Mesendoderm (in vitro differentiated cells): Measurements from ENCODE around the gene CLDN3.
"Not testable (repeated sequence)": the region's sequence is repeated elsewhere in the genome, so short reads cannot be mapped to it uniquely, and the experiment has no call there.

ENCODE experiments used
- DNase-seq: peaks from one replicate; pipeline ENCODE4 v3.0.0; 2013
- H2AK5ac ChIP-seq: 2 replicates; pipeline ENCODE4 v1.6.1; 2013; ENCODE audit warnings: low read length, inconsistent platforms
- H2BK120ac ChIP-seq: 2 replicates; pipeline ENCODE4 v1.6.1; 2013; ENCODE audit warnings: low read depth, mild to moderate bottlenecking, low read length, moderate library complexity, mixed read lengths
- H2BK15ac ChIP-seq: replicated peaks from 2 replicates; pipeline ENCODE4 v1.6.1; 2013; ENCODE audit warnings: low read depth, mild to moderate bottlenecking, moderate library complexity
- H2BK5ac ChIP-seq: 2 replicates; pipeline ENCODE4 v1.6.1; 2013; ENCODE audit warnings: low read length, inconsistent platforms
- H3K18ac ChIP-seq: 2 replicates; pipeline ENCODE4 v1.6.1; 2013; ENCODE audit warnings: mild to moderate bottlenecking, low read length, mixed read lengths
- H3K23ac ChIP-seq: one replicate; pipeline ENCODE4 v1.6.1; 2013; ENCODE audit warnings: low read length
- H3K27ac ChIP-seq: 2 replicates; pipeline ENCODE4 v1.5.1; 2013; ENCODE audit warnings: low read depth, mild to moderate bottlenecking, inconsistent platforms, low read length, moderate library complexity
- H3K27me3 ChIP-seq: 2 replicates; pipeline ENCODE4 v1.6.1; 2013; ENCODE audit warnings: low read length, control low read depth, mild to moderate bottlenecking, inconsistent platforms; ENCODE audit not compliant: insufficient read depth, poor library complexity
- H3K36me3 ChIP-seq: 2 replicates; pipeline ENCODE4 v1.6.1; 2013; ENCODE audit warnings: low read length, inconsistent platforms; ENCODE audit not compliant: control insufficient read depth, insufficient read depth
- H3K4ac ChIP-seq: one replicate; pipeline ENCODE4 v1.6.1; 2013; ENCODE audit warnings: low read depth, mild to moderate bottlenecking, low read length, moderate library complexity
- H3K4me1 ChIP-seq: 2 replicates; pipeline ENCODE4 v1.6.1; 2013; ENCODE audit warnings: low read depth, low read length, inconsistent platforms; ENCODE audit not compliant: control insufficient read depth
- H3K4me2 ChIP-seq: 2 replicates; pipeline ENCODE4 v1.6.1; 2013; ENCODE audit warnings: low read length
- H3K4me3 ChIP-seq: 2 replicates; pipeline ENCODE4 v1.5.1; 2013; ENCODE audit warnings: mild to moderate bottlenecking, low read length
- H3K56ac ChIP-seq: one replicate; pipeline ENCODE4 v1.6.1; 2013; ENCODE audit warnings: low read length
- H3K79me1 ChIP-seq: 2 replicates; pipeline ENCODE4 v1.6.1; 2013; ENCODE audit warnings: low read length, inconsistent platforms
- H3K79me2 ChIP-seq: 2 replicates; pipeline ENCODE4 v1.6.1; 2013; ENCODE audit warnings: mild to moderate bottlenecking, low read length; ENCODE audit not compliant: control insufficient read depth, insufficient read depth
- H3K9ac ChIP-seq: 2 replicates; pipeline ENCODE4 v1.6.1; 2013; ENCODE audit warnings: low read length, inconsistent platforms
- H4K5ac ChIP-seq: one replicate; pipeline ENCODE4 v1.6.1; 2013; ENCODE audit warnings: low read length
- H4K8ac ChIP-seq: one replicate; pipeline ENCODE4 v1.6.1; 2013; ENCODE audit warnings: low read depth, mild to moderate bottlenecking, control low read depth, low read length, moderate library complexity
- WGBS: extraction: QIAGEN DNeasy Blood & Tissue Kit; methylation state at CpG from one replicate; pipeline ENCODE4 v1.1.7; 2013; ENCODE audit warnings: low lambda C conversion rate, missing lambda C conversion rate; ENCODE audit not compliant: insufficient coverage; ENCODE audit errors: extremely low coverage; 5-methylcytosine and 5-hydroxymethylcytosine counted together

The CLDN3 gene

DNA sequence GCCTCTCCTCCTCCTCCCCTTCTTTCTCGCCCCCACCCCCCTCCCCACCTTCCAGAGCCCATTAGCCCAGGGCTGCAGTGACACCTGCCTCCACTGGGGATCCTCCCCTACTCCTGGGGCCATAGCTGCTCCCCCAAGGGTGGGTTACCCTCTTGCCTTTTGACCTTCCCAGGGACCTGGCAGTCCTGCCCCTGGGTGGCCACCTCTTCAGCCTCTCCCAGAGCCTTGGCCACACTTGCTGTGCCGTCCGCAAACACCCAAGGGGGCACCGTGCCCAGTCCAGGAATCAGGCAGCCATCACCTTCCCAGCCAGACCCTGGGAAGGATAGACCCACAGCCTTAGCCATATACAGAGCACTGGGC is 40.9 kb upstream of the CLDN3 start:
- Histone ChIP-seq H3K27ac (no peak overlapping the region), H2BK5ac (no peak overlapping the region), H3K4me3 (no peak overlapping the region), H4K8ac (no peak overlapping the region), H3K23ac (no peak overlapping the region), H3K4me2 (no peak overlapping the region), H3K4me1 (no peaks in the 10 kb centered on the region), H4K5ac (no peak overlapping the region), H3K27me3 (no peaks in the 10 kb centered on the region), H3K79me2 (no peaks in the 10 kb centered on the region), H3K79me1 (no peaks in the 10 kb centered on the region), H2BK15ac (no peak overlapping the region), H2BK120ac (no peak overlapping the region), H3K4ac (no peak overlapping the region), H3K56ac (no peak overlapping the region), H3K9ac (no peak overlapping the region), H3K36me3 (no peaks in the 10 kb centered on the region), H3K18ac (no peak overlapping the region), H2AK5ac (no peak overlapping the region)
- no CpG with 5 or more reads among the region's 4 CpGs for WGBS
- no peak for DNase-seq

DNA sequence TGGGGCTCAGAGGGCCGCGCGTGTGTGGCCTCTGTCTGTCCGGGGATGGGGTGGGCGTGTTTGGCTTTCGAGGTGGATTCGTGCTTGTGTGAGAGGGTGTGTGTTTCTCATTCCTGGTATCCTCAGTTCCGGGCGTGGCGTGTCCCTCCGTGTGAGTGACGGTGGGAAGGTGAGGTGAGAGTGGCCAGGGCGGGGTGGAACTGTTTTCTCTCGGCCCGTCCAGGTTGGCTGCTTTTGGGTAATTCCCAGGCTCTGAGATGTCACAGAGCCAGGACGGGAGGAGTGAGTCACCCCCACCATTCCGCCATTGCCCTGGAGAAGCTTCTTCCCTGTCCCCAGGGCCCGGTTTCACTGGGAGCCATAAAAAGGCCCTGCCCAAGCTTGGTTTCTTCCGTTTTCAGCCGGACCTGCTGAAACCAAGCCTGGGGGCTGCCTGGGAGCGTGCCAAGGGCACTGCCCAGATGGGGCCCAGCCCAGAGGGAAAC is 39.4 kb upstream of the CLDN3 start:
- Histone ChIP-seq H3K23ac (no peak overlapping the region), H4K8ac (no peak overlapping the region), H3K4me3 (no peak overlapping the region), H3K36me3 (no peaks in the 10 kb centered on the region), H3K27ac (no peak overlapping the region), H3K79me2 (no peaks in the 10 kb centered on the region), H2BK120ac (no peak overlapping the region), H3K27me3 (no peaks in the 10 kb centered on the region), H3K4me2 (no peak overlapping the region), H3K9ac (no peak overlapping the region), H3K18ac (no peak overlapping the region), H3K79me1 (no peaks in the 10 kb centered on the region), H2AK5ac (no peak overlapping the region), H2BK15ac (no peak overlapping the region), H4K5ac (no peak overlapping the region), H3K56ac (no peak overlapping the region), H3K4me1 (no peaks in the 10 kb centered on the region), H3K4ac (no peak overlapping the region), H2BK5ac (no peak overlapping the region)
- DNase-seq: no peak
- WGBS: no CpG with 5 or more reads among the region's 21 CpGs

DNA sequence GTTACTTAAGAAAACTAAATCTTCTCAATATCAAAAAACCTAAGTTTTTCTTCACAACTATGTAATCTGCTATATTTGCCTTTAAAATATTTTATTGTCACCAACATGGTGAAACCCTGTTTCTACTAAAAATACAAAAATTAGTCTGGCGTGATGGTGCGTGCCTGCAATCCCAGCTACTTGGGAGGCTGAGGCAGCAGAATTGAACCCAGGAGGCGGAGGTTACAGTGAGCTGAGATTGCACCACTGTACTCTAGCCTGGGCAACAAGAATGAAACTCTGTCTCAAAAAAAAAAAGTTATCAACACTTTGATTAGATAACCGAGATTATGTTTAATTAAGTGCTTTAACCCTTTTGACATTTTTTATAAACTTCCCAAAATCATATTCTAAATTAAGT is 32.4 kb upstream of the CLDN3 start:
- H3K9ac ChIP-seq: no peak overlapping the region
- no peaks in the 10 kb centered on the region for H3K79me1 ChIP-seq
- H4K5ac ChIP-seq: no peak overlapping the region
- H3K27ac ChIP-seq: no peak overlapping the region
- no peaks in the 10 kb centered on the region for H3K27me3 ChIP-seq
- no peak overlapping the region for H2BK15ac ChIP-seq
- H3K4ac ChIP-seq: no peak overlapping the region
- WGBS: 100% methylated on average over 1 of the region's 4 CpGs
- no peaks in the 10 kb centered on the region for H3K4me1 ChIP-seq
- DNase-seq: no peak
- no peaks in the 10 kb centered on the region for H3K79me2 ChIP-seq
- H3K4me2 ChIP-seq: no peak overlapping the region
- no peak overlapping the region for H3K18ac ChIP-seq
- no peak overlapping the region for H2AK5ac ChIP-seq
- H2BK5ac ChIP-seq: no peak overlapping the region
- H2BK120ac ChIP-seq: no peak overlapping the region
- no peaks in the 10 kb centered on the region for H3K36me3 ChIP-seq
- H3K4me3 ChIP-seq: no peak overlapping the region
- H4K8ac ChIP-seq: no peak overlapping the region
- no peak overlapping the region for H3K56ac ChIP-seq
- H3K23ac ChIP-seq: no peak overlapping the region

DNA sequence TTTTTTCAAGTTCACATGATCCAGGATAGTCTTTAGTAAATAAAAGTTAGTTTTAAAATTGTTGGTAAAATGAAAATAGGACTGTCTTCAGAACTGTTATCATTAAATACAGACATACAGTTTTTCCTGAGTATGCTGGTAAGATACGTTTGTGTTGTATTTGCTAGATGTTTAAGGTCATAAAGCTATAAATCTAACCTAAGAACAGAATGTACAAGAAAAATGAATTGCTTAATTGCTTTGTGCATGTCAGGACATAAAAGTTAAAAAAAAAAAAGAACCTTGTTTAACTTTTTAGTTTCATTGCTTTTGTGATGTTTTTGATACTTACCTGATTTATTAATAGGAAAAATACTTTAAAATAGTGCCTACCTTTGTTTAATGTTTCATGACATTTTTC is 31.5 kb upstream of the CLDN3 start:
- WGBS: no CpG with 5 or more reads among the region's 1 CpG
- no peak overlapping the region for H3K4me3 ChIP-seq
- H3K27me3 ChIP-seq: no peaks in the 10 kb centered on the region
- H2BK15ac ChIP-seq: no peak overlapping the region
- H3K79me2 ChIP-seq: no peaks in the 10 kb centered on the region
- H3K56ac ChIP-seq: no peak overlapping the region
- H3K4ac ChIP-seq: no peak overlapping the region
- no peaks in the 10 kb centered on the region for H3K36me3 ChIP-seq
- no peak overlapping the region for H4K8ac ChIP-seq
- no peak overlapping the region for H2BK5ac ChIP-seq
- no peak overlapping the region for H2AK5ac ChIP-seq
- no peaks in the 10 kb centered on the region for H3K79me1 ChIP-seq
- no peak overlapping the region for H3K9ac ChIP-seq
- no peak overlapping the region for H4K5ac ChIP-seq
- no peak for DNase-seq
- H3K23ac ChIP-seq: no peak overlapping the region
- H2BK120ac ChIP-seq: no peak overlapping the region
- H3K18ac ChIP-seq: no peak overlapping the region
- H3K4me2 ChIP-seq: no peak overlapping the region
- no peak overlapping the region for H3K27ac ChIP-seq
- no peaks in the 10 kb centered on the region for H3K4me1 ChIP-seq

DNA sequence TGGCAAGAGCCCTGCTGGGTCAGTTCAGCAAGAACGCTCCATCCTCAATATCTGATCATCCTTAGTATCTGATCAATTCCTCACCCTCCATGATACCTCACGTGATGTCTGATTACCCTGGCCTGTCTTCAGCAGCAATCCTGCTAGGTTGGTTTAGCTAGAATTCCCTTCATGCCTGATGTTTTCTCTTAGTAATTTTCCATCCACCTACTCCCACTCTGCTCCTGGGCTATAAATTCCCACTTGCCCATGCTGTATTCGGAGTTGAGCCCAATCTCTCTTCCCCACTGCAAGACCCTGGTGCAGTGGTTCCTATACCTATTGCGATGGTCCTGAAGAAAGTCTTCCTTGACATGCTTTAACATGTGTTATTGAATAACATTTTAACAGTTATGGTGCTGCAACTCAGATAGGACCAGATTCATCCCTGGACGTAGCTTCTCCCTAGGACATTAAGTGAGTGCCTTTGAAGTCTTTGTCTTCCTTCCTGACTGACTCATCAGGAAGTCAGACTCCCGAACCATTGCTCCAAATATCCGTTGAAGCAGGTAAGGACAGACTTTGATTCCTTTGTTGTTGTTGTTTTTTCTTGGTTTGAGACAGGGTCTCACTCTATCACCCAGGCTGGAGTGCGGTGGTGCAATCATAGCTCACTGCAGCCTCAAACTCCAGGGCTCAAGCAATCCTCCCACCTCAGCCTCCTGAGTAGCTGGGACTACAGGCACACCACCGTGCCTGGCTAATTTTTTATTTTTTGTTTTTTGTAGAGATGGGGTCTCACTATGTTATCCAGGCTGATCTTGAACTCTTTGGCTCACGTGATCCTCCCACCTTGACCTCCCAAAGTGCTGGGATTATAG is 29.4 kb upstream of the CLDN3 start:
- no peaks in the 10 kb centered on the region for H3K79me1 ChIP-seq
- no peak overlapping the region for H4K8ac ChIP-seq
- H3K4me1 ChIP-seq: no peaks in the 10 kb centered on the region
- H3K56ac ChIP-seq: no peak overlapping the region
- DNase-seq: peak; percentile 46
- no peak overlapping the region for H3K18ac ChIP-seq
- no peak overlapping the region for H3K9ac ChIP-seq
- no peaks in the 10 kb centered on the region for H3K36me3 ChIP-seq
- WGBS: no CpG with 5 or more reads among the region's 10 CpGs
- no peak overlapping the region for H3K4me3 ChIP-seq
- H3K4me2 ChIP-seq: no peak overlapping the region
- H3K79me2 ChIP-seq: no peaks in the 10 kb centered on the region
- H2BK120ac ChIP-seq: no peak overlapping the region
- H4K5ac ChIP-seq: no peak overlapping the region
- no peak overlapping the region for H3K27ac ChIP-seq
- no peak overlapping the region for H3K23ac ChIP-seq
- H2AK5ac ChIP-seq: no peak overlapping the region
- no peaks in the 10 kb centered on the region for H3K27me3 ChIP-seq
- H2BK5ac ChIP-seq: no peak overlapping the region
- no peak overlapping the region for H2BK15ac ChIP-seq
- no peak overlapping the region for H3K4ac ChIP-seq

DNA sequence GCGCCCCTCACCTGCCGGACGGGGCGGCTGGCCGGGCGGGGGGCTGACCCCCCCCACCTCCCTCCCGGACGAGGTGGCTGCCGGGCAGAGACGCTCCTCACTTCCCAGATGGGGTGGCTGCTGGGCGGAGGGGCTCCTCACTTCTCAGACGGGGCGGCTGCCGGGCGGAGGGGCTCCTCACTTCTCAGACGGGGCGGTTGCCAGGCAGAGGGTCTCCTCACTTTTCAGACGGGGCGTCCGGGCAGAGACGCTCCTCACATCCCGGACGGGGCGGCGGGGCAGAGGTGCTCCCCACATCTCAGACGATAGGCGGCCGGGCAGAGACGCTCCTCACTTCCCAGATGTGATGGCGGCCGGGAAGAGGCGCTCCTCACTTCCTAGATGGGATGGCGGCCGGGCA is 27.1 kb upstream of the CLDN3 start:
- not testable (repeated sequence) for DNase-seq, H3K18ac ChIP-seq

More for the DNA sequence above, 27.1 kb upstream of the CLDN3 start:
- H3K23ac ChIP-seq, H3K4ac ChIP-seq, H4K5ac ChIP-seq, H3K56ac ChIP-seq, H3K79me1 ChIP-seq, H3K9ac ChIP-seq, H3K4me1 ChIP-seq, H4K8ac ChIP-seq, H2BK120ac ChIP-seq, H3K36me3 ChIP-seq, H3K4me2 ChIP-seq, H3K27ac ChIP-seq, H2AK5ac ChIP-seq, H2BK5ac ChIP-seq, H3K27me3 ChIP-seq, H3K79me2 ChIP-seq, H3K4me3 ChIP-seq, H2BK15ac ChIP-seq: not testable (repeated sequence)
- no CpG with 5 or more reads among the region's 34 CpGs for WGBS
